ENCODE measurements around the gene FBLN1. TPM values are rescaled to one million over a fixed set of nuclear protein-coding genes. Genes with fewer than 3 reads are reported as not detected.
A peak's percentile ranks its signal among the peaks of the same experiment; 100 is the strongest.

FBLN1 gene
- total RNA-seq, 1 donor from 2014 or later: 186 TPM

DNA sequence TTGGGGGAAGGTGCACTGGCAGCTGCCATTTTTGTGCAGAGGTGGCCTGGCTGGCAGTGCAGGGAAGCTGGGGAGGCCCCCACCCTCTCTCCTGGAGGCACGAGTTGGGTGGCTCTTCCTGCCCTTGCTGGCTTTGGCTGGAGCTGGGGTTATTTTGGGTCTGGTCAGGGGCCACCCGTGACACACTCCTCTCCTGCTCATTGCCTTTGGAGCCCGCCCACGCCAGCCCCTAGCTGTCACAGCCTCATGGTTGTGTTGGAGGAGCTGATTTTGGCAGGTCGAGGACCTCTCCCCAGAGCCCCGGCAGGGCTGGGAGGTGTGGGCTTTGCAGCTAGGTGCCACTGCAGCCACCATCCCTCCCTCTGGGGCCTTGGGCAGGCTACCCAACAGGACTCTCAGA is 21.5 kb downstream of the FBLN1 start:
- no peaks in the 10 kb centered on the region for H3K9me3 Mint-ChIP-seq (ENCODE audit: low read depth)
- TF ChIP-seq, protein P1, sequence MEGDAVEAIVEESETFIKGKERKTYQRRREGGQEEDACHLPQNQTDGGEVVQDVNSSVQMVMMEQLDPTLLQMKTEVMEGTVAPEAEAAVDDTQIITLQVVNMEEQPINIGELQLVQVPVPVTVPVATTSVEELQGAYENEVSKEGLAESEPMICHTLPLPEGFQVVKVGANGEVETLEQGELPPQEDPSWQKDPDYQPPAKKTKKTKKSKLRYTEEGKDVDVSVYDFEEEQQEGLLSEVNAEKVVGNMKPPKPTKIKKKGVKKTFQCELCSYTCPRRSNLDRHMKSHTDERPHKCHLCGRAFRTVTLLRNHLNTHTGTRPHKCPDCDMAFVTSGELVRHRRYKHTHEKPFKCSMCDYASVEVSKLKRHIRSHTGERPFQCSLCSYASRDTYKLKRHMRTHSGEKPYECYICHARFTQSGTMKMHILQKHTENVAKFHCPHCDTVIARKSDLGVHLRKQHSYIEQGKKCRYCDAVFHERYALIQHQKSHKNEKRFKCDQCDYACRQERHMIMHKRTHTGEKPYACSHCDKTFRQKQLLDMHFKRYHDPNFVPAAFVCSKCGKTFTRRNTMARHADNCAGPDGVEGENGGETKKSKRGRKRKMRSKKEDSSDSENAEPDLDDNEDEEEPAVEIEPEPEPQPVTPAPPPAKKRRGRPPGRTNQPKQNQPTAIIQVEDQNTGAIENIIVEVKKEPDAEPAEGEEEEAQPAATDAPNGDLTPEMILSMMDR (IDR thresholded peaks at IDR 0.05): no peak
- H3K4me3 Mint-ChIP-seq (ENCODE audit: unreplicated experiment): no peak overlapping the region
- peaks cover 14% of the 10 kb centered on the region for H3K36me3 Mint-ChIP-seq (ENCODE audit: low read depth)
- no peak for DNase-seq (ENCODE audit: low spot score)
- H3K4me1 Mint-ChIP-seq (ENCODE audit: low read depth): peaks cover 2% of the 10 kb centered on the region
- no peaks in the 10 kb centered on the region for H3K27me3 Mint-ChIP-seq (ENCODE audit: low read depth)
- H3K27ac Mint-ChIP-seq (ENCODE audit: unreplicated experiment): no peak overlapping the region

DNA sequence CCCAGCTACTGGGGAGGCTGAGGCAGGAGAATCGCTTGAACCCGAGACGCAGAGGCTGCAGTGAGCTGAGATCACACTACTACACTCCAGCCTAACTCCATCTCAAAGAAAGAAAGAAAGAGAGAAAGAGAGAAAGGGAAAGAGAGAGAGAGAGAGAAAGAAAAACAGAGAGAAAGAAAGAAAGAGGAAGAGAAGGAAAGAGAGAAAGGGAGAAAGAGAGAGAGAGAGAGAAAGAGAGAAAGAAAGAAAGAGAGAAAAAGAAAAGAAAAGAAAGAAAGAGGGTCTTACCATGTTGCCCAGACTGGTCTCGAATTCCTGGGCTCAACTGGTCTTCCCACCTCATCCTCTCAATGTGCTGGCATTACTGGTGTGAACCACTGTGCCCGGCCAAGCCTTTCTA is 22.3 kb downstream of the FBLN1 start:
- no peaks in the 10 kb centered on the region for H3K27me3 Mint-ChIP-seq (ENCODE audit: low read depth)
- peaks cover 4% of the 10 kb centered on the region for H3K4me1 Mint-ChIP-seq (ENCODE audit: low read depth)
- H3K27ac Mint-ChIP-seq (ENCODE audit: unreplicated experiment): peak overlapping the region; percentile 68
- H3K9me3 Mint-ChIP-seq (ENCODE audit: low read depth): no peaks in the 10 kb centered on the region
- TF ChIP-seq, protein P1 (IDR thresholded peaks at IDR 0.05): no peak
- H3K36me3 Mint-ChIP-seq (ENCODE audit: low read depth): peaks cover 14% of the 10 kb centered on the region
- no peak overlapping the region for H3K4me3 Mint-ChIP-seq (ENCODE audit: unreplicated experiment)
- DNase-seq (ENCODE audit: low spot score): no peak

DNA sequence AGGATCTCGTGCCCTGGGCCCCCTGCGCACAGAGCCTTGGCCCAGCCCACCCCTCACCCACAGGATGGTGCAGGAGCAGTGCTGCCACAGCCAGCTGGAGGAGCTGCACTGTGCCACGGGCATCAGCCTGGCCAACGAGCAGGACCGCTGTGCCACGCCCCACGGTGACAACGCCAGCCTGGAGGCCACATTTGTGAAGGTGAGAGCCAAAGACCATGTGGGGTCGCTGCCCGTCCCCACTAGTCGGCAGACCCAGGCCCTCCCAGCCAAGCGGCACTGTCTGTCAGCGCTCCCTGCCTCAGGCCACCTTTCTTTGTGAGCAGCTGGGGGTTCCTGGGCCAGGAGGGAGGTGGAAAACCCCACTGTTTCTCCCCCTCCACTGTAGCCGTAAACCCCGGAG is 22.8 kb downstream of the FBLN1 start:
- peaks cover 7% of the 10 kb centered on the region for H3K4me1 Mint-ChIP-seq (ENCODE audit: low read depth)
- no peak overlapping the region for H3K4me3 Mint-ChIP-seq (ENCODE audit: unreplicated experiment)
- DNase-seq (ENCODE audit: low spot score): no peak
- H3K27me3 Mint-ChIP-seq (ENCODE audit: low read depth): no peaks in the 10 kb centered on the region
- H3K36me3 Mint-ChIP-seq (ENCODE audit: low read depth): peaks cover 16% of the 10 kb centered on the region
- TF ChIP-seq, protein P1 (IDR thresholded peaks at IDR 0.05): no peak
- no peak overlapping the region for H3K27ac Mint-ChIP-seq (ENCODE audit: unreplicated experiment)
- no peaks in the 10 kb centered on the region for H3K9me3 Mint-ChIP-seq (ENCODE audit: low read depth)

DNA sequence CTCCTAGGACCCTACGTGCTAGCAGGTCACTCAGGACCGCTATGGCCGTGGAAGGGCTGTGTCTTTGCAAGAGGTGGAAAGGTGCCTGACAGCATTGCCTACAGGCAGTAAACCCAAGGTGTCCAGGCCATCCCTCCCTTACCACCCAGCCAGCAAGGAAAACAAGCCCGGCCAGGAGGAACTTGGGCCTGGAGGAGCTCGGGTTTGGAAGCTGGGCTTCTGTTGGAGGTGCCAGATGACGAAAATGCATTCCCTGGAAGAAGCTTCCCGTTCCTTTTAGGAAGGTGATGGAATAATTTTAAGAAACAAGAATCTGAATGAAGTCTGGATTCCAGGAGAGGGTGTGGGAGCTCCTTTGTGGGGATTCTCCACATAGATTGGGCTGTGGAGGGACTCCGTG is 23.6 kb downstream of the FBLN1 start:
- TF ChIP-seq, protein P1 (IDR thresholded peaks at IDR 0.05): no peak
- Mint-ChIP-seq H3K36me3 (ENCODE audit: low read depth) (peaks cover 17% of the 10 kb centered on the region), H3K4me3 (ENCODE audit: unreplicated experiment) (no peak overlapping the region), H3K27ac (ENCODE audit: unreplicated experiment) (no peak overlapping the region), H3K27me3 (ENCODE audit: low read depth) (no peaks in the 10 kb centered on the region), H3K9me3 (ENCODE audit: low read depth) (no peaks in the 10 kb centered on the region), H3K4me1 (ENCODE audit: low read depth) (peaks cover 12% of the 10 kb centered on the region)
- DNase-seq (ENCODE audit: low spot score): no peak

DNA sequence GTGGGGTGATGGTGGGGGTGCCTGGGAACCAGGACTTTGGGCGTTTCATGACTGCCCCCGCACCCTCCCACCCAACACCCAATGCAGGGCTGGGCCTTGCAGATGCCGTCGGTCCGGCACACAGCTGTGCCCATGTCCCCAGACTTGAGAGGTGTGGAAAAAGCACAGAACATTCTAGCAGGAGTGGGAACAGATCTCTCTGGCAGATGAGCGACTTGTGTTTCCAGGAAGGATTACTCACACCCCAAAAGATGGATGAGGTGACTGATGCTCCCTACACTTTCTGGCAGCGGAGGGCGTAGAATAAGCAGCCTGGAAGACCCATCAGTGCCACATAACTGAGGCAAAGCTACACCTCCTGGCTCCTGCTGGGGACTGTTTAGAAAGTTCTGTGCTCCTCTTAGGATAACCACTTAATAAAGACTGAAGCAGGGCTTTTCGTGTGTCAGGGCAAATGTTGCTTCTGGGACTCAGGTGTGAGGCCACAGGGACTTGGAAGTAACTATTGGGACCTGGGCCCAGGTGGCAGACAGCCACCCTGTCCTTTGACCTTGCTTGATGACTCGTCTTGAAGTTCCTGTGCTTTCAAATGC is 24.2 kb downstream of the FBLN1 start:
- H3K27ac Mint-ChIP-seq (ENCODE audit: unreplicated experiment): no peak overlapping the region
- no peak for DNase-seq (ENCODE audit: low spot score)
- H3K36me3 Mint-ChIP-seq (ENCODE audit: low read depth): peaks cover 18% of the 10 kb centered on the region
- no peaks in the 10 kb centered on the region for H3K9me3 Mint-ChIP-seq (ENCODE audit: low read depth)
- H3K4me1 Mint-ChIP-seq (ENCODE audit: low read depth): peaks cover 18% of the 10 kb centered on the region
- H3K4me3 Mint-ChIP-seq (ENCODE audit: unreplicated experiment): no peak overlapping the region
- TF ChIP-seq, protein P1 (IDR thresholded peaks at IDR 0.05): no peak
- H3K27me3 Mint-ChIP-seq (ENCODE audit: low read depth): no peaks in the 10 kb centered on the region

Measured in chondrocyte (in vitro differentiated cells).